GM18873 (cell line): ENCODE results near the gene TMEM240.
"Not testable (repeated sequence)": the region's sequence is repeated elsewhere in the genome, so short reads cannot be mapped to it uniquely, and the experiment has no call there.

Source experiments
- ATAC-seq: cut with Tn5 transposase; IDR thresholded peaks from one replicate; pipeline ENCODE4 v1.9.1; 2021; ENCODE audit warnings: mild to moderate bottlenecking, moderate library complexity, moderate number of reproducible peaks; ENCODE audit not compliant: unreplicated experiment, low FRiP score

Gene TMEM240

DNA sequence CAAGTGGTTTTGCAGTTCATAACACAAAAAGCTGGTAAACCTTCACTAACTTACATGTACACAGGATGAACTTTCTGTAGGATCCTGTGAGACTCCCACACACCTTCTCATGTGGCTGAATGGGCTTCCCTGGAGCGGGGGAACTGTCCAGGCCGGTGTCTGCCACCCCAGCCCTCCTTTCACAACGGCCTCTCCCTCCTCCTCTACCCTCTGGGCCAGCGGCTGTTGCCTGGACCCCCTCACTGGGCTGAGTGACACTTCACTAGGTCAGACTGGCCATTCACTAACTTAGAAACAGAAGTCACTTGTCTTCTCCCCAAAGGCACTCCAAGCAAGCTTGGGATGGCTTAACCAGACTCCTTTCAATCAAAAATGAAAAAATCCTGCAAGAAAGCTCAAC is 18.2 kb upstream of the TMEM240 start:
- ATAC-seq = no peak

DNA sequence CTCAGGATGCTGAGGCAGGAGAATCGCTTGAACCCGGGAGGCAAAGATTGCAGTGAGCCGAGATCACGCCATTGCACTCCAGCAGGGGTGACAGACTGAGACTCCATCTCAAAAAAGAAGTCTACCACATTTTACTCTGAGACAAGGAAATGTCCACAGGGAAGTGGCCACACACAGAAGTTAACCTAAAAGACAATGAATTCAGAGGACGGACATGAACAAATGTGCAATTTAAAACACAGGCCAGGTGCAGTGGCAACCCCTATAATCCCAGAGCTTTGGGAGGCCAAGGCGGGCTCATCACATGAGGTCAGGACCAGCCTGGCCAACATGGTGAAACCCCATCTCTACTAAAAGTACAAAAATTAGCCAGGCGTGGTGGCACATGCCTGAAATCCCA is 17.3 kb upstream of the TMEM240 start:
- ATAC-seq = not testable (repeated sequence)

DNA sequence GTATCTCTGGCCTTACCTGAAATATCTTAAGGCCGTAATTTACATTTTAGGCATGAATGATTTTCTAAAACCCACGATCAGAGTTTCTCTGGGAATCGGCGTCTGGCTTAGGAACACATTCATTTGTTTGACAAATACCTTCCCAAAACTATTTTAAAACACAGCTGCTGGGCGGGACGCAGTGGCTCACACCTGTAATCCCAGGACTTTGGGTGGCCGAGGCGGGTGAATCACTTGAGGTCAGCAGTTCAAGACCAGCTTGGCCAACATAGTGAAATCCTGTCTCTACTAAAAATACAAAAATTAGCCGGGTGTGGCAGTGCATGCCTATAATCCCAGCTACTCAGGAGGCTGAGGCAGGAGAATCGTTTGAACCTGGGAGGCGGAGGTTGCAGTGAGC is 16.5 kb upstream of the TMEM240 start:
- not testable (repeated sequence) for ATAC-seq

DNA sequence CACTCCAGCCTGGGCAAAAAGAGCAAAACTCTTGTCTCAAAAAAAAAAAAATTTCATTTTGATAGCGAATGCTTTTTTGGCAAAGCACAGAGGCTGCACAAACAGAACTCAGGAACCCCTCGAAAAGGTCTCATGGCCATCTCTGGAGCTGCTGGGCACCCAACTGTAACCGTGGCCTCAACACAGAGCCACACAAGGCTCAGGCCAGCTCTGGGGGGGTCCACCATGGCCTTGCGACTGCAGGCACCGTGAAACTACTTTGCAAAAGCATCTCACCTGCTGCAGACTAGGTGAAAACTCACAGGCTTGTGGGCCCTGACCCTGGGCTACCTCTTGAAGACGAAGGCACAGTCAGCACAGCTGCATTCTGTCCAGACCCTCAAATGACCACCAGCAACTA is 16.1 kb upstream of the TMEM240 start:
- ATAC-seq = no peak

DNA sequence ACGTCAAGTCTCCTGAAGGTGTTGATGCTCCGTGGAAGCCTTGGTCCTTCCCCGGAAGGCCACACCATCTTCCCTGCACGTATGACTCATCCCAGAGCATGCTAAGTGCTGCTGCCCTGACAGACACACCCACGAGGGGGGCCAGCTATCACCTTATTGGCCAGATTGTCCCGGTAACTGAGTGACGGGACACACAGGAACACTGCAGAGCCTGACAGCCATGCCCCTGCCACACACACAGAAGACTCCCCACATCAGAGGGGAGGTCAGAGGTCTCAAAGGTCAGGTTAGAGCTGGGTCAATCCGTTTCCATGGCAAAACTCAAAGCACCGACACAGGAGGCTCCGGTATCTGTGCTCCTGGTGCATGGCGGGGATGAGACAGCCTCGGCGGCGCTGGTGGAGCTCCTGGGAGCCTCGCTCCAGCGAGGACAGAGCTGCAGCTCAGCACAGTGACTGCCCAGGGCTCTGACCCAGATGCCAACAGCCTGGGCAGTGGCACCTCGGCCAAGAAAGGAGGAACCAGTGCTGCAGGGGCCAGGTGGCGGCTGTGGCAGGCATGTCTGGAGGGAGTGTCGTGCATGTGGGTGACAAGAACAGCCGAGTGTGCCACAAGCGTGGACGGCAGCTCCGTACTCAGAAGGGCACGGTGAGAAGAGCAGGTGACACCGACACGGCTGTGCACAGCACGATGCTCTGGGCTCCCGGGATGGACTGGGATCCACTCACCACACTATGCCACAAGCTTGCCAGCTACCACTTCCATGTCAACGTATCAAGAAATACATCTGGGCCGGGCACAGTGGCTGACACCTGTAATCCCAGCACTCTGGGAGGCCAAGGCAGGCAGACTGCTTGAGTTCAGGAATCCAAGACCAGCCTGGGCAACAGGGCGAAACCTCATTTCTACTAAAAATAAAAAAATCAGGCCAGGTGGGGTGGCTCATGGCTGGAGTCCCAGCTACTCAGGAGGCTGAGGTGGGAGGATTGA is 14.8 kb upstream of the TMEM240 start:
- ATAC-seq = no peak

DNA sequence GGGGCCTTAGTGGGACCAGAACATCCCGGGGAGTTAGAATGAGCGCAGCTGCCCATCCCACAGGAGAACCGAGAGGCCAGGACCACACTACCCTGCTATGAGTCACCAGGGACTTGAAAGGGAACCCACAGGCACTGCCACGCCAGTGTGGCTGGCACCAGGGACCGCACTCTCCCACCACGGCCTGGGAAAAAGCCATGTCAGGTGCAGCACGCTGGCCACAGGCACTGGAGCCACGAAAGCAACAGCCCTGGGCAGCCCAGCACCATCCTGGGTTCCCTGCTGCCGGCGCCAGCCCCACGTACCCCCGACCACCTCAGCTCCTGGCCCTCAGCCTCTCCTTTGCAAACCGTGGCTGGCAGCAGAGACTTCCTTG is 14.1 kb upstream of the TMEM240 start:
- ATAC-seq = no peak

DNA sequence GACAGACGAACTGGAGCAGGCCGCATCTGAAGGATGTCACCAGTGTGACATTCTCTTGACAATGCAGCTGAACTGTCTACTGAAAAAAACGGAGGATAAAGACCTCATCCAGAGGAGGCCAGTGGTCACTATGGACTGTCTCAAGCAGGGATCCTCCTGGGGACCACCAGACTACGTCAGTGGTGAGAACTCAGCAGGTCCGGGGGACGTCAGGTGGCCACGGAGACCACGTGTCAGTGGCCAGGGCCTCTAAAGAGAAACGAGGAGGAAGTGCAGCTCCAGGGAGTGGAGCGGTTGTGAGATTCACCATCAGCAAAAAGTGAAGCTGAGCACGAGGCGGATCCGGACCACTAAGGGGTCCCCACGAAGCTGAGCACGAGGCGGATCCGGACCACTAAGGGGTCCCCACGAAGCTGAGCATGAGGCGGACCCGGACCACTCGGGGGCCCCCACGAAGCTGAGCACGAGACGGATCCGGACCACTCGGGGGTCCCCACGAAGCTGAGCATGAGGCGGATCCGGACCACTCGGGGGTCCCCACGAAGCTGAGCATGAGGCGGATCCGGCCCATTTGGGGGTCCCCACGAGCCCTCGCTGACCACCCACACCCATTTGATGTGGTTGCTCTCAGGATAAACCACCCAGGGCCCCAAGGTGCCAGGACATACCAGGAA is 13.5 kb upstream of the TMEM240 start:
- ATAC-seq = no peak

DNA sequence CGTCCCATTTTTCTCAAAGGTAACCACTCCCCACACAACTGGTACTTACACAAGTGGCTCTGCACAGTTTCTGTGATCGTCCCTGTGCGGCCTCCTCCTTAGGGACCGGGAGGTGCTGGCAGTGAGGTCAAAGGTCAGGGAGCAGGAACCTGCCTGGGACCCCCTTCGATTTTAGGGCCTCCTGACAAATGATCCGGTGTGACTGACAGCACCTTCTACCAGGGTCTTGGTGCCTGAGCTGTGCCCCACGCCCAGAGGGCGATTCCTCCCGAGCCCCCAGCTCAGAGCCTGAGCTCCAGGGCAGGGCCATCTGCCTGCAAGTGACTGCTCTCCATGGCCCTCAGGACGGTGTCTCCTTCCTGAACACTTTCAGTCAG is 11.8 kb upstream of the TMEM240 start:
- ATAC-seq = no peak

DNA sequence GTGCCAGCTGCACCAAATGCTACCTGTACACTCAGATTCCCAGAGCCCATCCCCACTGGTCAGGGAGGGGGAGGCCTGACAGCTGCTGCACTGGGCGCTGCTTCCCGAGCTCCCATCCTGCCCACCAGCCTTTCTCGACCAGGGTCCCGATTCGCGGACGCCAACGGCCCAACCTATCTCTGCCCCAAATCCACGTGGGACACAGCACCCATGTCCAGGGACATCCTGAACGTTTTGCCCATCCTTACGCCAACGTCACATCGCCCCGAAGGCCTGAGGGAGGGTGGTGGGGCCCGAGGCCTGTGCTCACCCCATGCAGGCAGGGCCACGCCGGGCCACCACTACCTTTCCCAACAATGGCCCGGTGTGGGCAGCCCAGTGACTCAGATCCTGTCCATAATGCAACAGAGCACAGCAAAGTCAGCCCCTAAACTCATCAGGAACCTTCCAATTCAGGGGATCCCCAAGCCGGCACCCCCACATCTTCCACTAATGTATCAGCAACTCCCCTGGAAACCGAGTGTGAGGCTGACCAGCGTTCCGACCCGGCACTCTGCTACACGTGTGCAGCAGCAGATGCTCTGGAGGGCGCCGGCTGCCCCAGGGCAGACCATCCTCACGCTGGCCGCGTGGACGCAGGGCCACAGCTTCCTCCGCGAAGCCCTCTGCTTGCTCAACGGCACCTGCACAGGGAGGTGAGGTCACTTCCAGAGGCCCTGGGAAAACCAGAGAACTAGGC is 11.3 kb upstream of the TMEM240 start:
- ATAC-seq = no peak

DNA sequence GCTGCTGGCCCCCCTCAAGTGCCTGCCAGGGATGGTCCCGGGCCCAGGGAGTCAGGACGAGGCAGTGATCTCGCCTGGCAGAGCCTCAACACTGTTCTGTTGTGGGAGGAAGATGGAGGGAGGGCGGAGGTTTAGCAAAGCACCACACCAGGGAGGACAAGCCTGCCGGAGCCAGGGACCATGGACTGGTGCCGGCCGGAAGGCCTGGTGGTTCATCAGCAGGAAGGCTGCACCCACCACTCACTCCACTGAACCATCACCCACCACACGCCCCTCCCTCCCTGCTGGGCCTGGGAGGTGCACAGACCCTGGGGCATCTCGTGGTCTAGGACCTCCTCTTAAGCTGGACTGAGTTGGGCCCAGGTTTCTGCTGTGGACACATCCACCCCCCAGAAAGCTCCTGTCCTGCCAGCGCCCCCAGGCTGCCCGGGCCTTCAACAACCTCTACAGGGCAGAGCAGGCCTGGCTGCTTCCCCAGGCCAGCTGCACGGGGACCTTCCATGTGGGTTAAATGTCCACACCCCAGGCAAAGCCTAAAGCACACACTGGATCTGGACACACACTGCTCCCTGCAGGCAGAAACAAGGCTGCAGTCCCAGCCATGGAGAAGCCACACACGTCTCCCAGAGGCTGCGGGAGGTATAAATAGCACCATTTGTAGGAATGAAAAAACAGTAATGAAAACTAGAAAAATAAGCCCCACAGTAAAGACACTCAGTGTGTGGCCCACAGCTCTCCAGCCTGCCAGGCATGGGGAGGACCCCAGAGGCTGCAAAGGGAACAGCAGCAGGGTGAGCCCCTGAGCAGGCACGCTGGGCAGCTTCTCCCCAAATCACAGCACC is 10.4 kb upstream of the TMEM240 start:
- ATAC-seq = no peak

DNA sequence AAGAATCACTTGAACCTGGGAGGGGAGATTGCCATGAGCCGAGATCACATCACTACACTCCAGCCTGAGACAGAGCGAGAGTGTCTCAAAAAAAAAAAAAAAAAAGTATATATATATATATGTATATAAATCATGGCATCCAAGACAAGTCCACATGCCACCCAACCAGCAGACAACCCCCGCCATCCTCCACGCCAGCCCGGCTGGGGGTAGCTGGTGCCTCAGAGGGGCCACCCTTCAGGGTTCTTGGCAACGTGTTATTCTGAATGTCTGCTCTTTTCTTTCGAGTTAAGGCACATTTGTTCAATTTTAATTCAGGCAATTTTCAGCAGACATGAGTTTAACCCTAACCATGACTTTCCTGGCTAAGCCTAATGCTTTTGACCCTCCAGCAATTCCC is 9.7 kb upstream of the TMEM240 start:
- no peak for ATAC-seq

DNA sequence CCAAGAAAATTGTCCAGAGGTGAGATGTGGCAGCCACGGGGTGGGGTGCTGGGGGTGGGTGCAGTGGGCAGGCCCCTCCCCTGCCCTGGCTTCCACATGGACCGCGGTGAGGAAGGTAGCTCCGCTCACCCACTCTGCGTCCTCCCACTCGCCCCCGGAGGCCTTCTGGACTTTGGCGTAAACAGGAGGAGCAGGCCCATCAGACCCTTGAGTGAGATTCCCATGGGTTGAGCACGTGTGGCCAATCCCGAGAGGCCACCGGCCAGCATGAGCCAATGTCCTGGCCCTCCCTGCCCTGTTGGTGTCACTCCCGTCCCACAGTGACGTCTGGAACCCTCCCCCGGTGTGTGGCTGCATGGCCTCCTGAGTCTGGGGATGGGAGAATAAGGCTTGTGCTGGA is 8.2 kb upstream of the TMEM240 start:
- no peak for ATAC-seq

DNA sequence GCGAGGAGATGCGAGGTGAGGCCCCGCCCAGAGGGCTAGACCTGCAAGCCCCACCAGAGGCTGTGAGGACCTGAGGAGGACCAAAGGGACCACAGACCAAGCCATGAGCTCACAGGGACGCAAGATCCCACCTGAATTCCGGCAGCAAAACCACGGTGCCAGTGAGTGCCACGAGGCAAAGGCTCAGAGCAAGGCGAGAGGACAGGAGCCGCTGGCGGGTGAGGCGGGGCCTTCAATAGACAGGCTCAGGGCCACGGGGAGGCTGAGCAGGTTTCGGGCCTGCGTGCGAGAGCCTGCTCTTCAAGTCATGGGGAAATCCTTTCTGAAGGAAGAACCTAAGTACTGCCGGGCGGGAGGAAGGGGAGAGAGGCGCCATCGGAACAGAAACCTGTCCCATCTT is 7.1 kb upstream of the TMEM240 start:
- ATAC-seq = no peak

DNA sequence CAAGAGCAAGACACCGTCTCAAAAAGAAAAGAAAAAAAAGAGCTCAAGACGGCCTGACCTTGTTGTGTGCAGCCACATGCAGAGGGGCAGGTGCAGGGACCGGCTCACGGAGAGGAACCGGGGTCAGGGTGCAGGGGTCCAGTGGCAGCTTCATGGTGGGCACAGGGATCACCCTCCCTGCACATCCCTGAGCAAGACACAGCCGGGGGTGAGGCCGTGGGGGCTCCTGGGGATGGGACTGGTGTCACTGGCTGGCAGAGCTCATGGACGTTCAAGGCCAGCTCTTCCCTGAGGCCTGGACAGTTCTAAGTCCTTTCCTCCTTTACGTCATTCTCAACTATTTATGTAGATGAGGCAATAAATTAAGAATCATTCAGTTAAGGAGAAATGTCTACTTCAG is 6.6 kb upstream of the TMEM240 start:
- ATAC-seq = no peak

DNA sequence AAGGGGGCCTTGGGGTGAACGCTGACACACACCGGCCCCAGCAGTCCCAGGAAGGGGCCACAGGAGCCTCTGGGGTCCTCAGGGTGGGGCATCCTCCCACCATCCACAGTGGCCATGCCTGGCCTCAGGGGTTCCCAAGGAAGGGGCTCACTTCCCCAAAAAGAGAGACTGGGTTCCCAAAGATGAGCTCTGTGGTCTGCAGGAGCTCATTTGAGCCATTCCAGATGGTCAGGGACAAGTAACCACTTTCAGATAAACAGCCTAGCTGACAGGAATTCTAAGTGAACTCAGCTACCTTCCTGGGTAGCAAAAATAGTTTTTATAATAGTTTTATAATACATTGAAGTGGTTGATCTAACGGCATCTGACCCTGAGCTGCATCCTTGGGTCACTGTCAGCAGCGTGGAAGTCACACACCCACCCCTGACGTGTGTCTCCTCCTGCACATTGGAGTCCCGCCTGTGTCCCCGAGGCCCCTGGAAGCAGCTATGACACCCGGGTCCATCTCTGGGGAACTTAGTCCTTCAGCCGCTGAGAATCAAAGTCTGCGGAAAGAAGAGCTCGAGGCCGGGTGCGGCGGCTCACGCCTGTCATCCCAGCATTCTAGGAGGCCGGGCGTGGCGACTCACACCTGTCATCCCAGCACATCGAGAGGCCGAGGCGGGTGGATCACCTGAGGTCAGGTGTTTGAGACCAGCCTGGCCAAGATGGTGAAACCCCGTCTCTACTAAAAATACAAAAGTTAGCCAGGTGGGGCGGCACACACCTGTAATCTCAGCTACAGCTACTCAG is 5.7 kb upstream of the TMEM240 start:
- ATAC-seq = no peak

DNA sequence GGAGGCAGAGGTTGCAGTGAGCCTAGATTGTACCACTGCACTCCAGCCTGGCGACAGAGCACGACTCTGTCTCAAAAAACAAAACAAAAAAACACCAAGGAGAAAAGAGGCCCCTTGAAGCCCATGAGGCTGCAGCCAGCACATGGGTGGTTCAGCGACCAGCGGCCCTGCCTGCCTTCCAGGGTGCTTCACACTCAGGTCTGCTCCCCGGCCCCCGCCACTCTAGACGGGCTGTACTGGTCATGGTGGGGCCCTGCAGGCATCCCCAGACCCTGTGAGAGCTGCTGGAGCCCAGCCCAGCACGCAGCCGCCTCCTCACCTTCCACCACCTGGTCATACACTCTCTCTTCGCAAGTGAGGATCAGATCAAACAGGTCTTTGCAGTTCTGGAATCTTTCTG is 4.1 kb upstream of the TMEM240 start:
- no peak for ATAC-seq

DNA sequence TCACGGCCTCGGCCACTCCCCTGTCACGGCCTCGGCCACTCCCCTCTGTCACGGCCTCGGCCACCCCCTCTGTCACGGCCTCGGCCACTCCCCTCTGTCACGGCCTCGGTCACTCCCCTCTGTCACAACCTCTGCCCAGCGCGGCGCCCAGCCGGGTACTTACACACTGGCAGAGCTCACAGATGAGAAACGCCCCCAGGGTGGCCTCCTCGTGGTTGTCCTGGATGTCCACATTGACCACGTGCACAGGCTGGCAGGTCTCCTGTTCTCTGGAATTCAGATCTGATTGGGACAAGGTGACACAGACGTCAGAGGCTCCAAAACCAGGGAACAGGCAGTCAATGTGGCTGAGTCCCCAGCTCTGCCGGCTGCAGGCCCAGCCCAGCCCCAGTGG is 3.3 kb upstream of the TMEM240 start:
- ATAC-seq = no peak

DNA sequence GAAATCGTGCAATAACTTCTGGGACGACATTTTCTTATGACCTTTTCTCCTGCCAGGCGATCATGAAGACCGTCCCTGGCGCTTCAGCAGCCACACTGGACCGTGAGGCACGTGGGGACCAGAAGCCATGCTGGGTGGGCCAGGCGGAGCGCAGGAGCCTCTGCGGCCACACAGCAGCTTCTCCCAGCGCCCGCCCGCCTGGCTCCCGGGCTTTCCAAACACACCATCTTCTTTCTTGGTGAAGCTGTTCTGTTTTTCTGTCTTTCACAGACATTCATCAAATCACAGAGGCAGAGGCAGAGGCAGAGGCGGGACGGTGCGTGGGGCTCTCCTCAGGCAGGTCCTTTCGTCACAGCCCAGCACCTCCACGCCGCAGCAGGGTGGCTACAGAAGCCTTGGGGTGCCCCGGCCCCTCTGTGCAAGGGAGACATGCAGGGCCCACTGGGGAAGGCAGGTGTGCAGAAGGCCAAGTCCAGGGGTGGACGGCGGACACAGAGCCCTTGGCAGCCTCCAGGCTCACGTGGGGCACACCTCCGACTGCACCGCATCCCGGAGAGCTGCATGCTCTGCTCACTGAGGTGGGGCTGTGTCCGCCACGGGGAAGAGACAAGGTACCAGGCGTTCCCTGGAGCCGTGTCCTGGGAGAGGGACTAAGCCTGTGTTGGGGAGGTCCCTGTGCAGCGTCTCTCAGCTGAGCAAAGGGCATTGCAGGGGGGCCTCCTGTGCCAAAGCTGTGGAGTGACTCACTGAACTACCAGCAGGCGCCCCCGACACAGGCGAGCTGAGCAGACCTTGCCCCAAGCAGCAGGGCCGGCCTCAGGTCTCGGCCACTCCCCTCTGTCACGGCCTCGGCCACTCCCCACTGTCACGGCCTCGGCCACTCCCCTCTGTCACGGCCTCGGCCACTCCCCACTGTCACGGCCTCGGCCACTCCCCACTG is 2.6 kb upstream of the TMEM240 start:
- ATAC-seq = no peak
